ENCODE measurements around the gene TUT1. TPM values are rescaled to one million over a fixed set of nuclear protein-coding genes. Genes with fewer than 3 reads are reported as not detected.

Gene TUT1
- total RNA-seq, 2 donors from 2014 or later: 11.1 to 26.2 TPM

- Histone ChIP-seq H3K36me3 (no peaks in the 10 kb centered on the region), H3K27me3 (no peaks in the 10 kb centered on the region), H3K9me3 (no peaks in the 10 kb centered on the region), H3K4me3 (peak overlapping the region; percentile 67), H3K4me1 (peaks cover 41% of the 10 kb centered on the region), H3K9ac (ENCODE audit: low read depth in 2 of 2, low read length in 2 of 2) (peak overlapping the region; percentile 66 to 99), H3K27ac (peak overlapping the region; percentile 96)
- TF ChIP-seq CTCF (IDR thresholded peaks at IDR 0.05): no peak
- peak; percentile 56 for DNase-seq
- intact Hi-C loops (cut with DNase I): no loop called here
These were observed 44.2 kb downstream of the TUT1 start for GRCh38 chr11:62546929-62547625.

GRCh38 chr11:62546244-62546928 is 44.9 kb downstream of the TUT1 start, which contains the start of gene AHNAK:
AHNAK (minus strand) TSS chr11:62546806; CDS start chr11:62536098, 10,708 bp downstream.
- Histone ChIP-seq H3K9me3 (no peaks in the 10 kb centered on the region), H3K27ac (peak within 1 kb of the TSS; percentile 96), H3K4me3 (peak within 1 kb of the TSS; percentile 67), H3K36me3 (no peaks in the 10 kb centered on the region), H3K9ac (ENCODE audit: low read depth in 2 of 2, low read length in 2 of 2) (peak within 1 kb of the TSS; percentile 99), H3K27me3 (no peaks in the 10 kb centered on the region), H3K4me1 (peaks cover 41% of the 10 kb centered on the region)
- intact Hi-C loops (cut with DNase I): no loop called here
- DNase-seq: peak; percentile 92
- no peak for TF ChIP-seq CTCF (IDR thresholded peaks at IDR 0.05)

GRCh38 chr11:62545437-62546243 is 45.7 kb downstream of the TUT1 start:
- Histone ChIP-seq H3K36me3 (no peaks in the 10 kb centered on the region), H3K9me3 (no peaks in the 10 kb centered on the region), H3K27ac (peak overlapping the region; percentile 96), H3K27me3 (no peaks in the 10 kb centered on the region), H3K4me1 (peaks cover 46% of the 10 kb centered on the region), H3K4me3 (peak overlapping the region; percentile 67), H3K9ac (ENCODE audit: low read depth in 2 of 2, low read length in 2 of 2) (peak overlapping the region; percentile 99)
- intact Hi-C loops (cut with DNase I): no loop called here
- TF ChIP-seq CTCF (IDR thresholded peaks at IDR 0.05): no peak
- peak; percentile 98 for DNase-seq

- intact Hi-C loops (cut with DNase I): loop anchor here (5.0 kb wide), 2 partner anchors 48 to 123 kb away; no protein-coding TSS in a partner anchor
These were observed 46.5 kb downstream of the TUT1 start for GRCh38 chr11:62544581-62545436.

More at GRCh38 chr11:62544581-62545436, 46.5 kb downstream of the TUT1 start:
- Histone ChIP-seq H3K9ac (ENCODE audit: low read depth in 2 of 2, low read length in 2 of 2) (peak overlapping the region; percentile 99), H3K36me3 (no peaks in the 10 kb centered on the region), H3K4me3 (peak overlapping the region; percentile 67), H3K27ac (peak overlapping the region; percentile 96), H3K27me3 (no peaks in the 10 kb centered on the region), H3K4me1 (peaks cover 55% of the 10 kb centered on the region), H3K9me3 (no peaks in the 10 kb centered on the region)
- TF ChIP-seq CTCF (IDR thresholded peaks at IDR 0.05): no peak
- DNase-seq: peak; percentile 80
